ENCODE data around the gene GNPAT.

The GNPAT gene

DNA sequence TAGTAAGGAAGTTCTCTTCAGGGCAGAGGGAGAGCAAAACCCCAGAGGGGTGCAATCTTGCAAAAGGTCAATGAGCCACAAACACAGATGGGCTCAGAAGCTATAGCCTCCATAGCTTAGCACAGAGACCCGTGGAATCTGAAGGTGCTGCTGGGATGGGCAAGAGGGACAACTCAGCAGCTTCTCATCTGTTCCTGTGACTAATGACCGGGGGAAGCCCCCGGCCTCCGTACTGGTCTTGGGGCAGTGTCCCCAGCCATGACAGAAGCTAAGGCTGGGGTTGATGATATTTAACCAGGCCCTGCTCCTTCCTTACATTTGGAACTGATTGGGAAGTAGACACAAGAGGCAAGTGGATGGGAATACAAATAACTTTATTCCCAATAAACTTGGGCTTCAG lies 77.6 kb downstream of the GNPAT start:
- no peak for DNase-seq

DNA sequence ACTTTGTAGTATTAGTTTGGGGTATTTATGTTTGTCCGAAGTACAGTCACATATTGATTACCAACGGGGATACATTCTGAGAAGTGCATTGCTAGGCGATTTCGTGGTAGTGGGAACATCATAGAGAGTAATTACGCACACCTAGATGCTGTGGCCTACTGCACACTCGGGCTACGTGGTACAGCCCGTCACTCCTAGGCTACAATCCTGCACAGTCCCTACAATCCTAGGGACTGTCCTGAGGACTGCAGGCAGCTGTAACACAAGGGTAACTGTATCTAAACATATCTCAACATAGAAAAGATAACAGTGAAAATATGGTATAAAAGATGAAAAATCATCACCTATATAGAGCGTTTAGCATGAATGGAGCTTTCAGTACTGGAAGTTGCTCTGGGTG lies 78.1 kb downstream of the GNPAT start:
- no peak for DNase-seq

DNA sequence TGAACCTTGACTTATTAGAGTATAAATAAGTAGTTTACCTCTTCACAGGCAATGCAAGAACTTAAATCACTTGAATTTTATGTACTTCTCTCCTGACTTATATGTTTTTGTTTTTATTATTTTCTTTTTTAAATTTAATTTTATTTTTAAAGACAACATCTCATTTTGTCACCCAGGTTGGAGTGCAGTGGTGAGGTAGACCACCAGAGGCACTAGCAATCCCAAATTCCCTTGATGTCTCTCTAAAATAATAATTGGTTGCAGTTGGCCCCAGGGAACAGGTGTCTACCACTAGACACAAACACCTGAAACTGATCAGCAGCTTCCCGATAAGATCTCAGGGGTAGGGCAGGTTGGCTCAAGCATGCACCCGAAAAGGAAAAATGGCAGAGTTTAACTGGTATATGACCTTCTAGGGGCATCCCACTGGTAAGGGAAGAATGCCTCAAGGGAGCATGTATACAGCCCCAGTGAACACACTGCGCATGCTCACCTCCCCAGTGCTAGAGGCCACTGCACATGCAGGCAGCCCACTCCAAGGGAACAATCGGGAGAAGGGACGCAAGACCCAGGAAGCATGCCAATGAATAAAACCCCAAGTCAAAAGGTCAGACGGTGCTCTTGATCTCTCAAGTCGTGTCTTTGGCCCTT lies 82.0 kb downstream of the GNPAT start:
- no peak for DNase-seq

DNA sequence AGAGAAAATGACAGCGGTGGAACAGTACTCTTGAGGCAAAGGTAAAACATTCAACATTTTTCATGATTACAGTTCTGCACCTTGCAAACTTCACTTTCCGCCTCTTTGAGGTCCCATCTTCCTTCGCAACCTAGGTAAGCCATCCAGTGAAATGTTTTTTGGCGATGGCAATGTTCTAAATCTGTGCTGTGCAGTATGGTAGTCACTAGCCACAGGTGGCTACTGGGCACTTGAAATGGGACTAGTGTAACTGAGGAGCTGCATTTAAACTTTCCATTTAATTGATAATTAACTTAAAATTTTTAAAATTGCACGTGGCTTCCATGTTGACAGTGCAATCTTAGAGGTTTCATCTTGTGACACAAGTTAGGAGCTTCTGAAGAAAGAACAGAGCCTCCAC lies 83.6 kb downstream of the GNPAT start:
- DNase-seq, result no peak

DNA sequence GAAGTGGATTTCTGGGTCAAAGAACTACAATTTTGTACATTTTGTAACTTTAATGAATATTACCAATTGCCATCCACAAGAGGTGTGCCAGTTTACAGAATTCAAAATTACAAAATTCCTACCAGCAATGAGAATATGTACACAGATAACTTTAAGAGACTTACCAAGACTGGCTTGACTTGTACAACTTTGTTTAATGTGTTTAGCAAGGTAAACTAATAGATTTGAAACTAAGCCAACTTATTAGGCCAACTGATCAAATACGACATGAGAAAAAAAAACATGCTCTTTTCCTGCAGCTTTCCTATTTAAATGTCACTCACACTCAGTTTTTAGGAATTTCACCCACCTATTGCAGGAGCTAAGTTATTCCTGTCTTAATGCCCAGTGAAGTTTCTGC lies 85.2 kb downstream of the GNPAT start:
- DNase-seq, result no peak
